BJ (cell line): ENCODE data around the gene SNX10. TPM values are rescaled to one million over a fixed set of nuclear protein-coding genes. Genes with fewer than 3 reads are reported as not detected.

Experiments
- CTCF ChIA-PET: fragments of 350-600 bp; formaldehyde crosslinking; extraction: SDS; loops from one replicate; lab custom pipeline; 2021; ENCODE audit warnings: antibody characterized with exemption, inconsistent platforms; lab: Yijun Ruan, JAX
- POLR2A ChIA-PET: fragments of 300-600 bp; sonication (Branson Sonifier 250); formaldehyde crosslinking; extraction: SDS; loops from one replicate; lab custom pipeline; 2021; ENCODE audit warnings: antibody characterized with exemption; lab: Charles Lee
- DNase-seq: peaks from one replicate; pipeline ENCODE4 v3.0.0-alpha.2; 2011; ENCODE audit warnings: low read depth
- H3K27me3 ChIP-seq: 2 replicates; pipeline ENCODE4 v1.6.0; 2011; ENCODE audit warnings: low read length; ENCODE audit not compliant: control insufficient read depth, insufficient read depth
- H3K36me3 ChIP-seq: 2 replicates; pipeline ENCODE4 v1.5.1; 2011; ENCODE audit warnings: low read length; ENCODE audit not compliant: control insufficient read depth, insufficient read depth
- H3K4me3 ChIP-seq: 2 replicates; pipeline ENCODE4 v1.5.1; 2011; ENCODE audit warnings: low read depth, mild to moderate bottlenecking, control low read depth, low read length
- polyA plus RNA-seq: library from polyadenylated mRNA; depleted of rRNA; stranded (reverse); fragments of >200 nt; gene quantifications from 2 replicates; pipeline ENCODE4 v1.2.3, GENCODE V29; 2011
- TF ChIP-seq, protein P1 (sequence below): IDR thresholded peaks from 2 replicates; pipeline ENCODE4 v1.5.1; 2011; ENCODE audit warnings: low read depth, mild to moderate bottlenecking, control low read depth, inconsistent platforms, low read length, moderate library complexity; ENCODE audit not compliant: insufficient read depth

SNX10 gene
- polyA plus RNA-seq, 1 experiment, result not detected

DNA sequence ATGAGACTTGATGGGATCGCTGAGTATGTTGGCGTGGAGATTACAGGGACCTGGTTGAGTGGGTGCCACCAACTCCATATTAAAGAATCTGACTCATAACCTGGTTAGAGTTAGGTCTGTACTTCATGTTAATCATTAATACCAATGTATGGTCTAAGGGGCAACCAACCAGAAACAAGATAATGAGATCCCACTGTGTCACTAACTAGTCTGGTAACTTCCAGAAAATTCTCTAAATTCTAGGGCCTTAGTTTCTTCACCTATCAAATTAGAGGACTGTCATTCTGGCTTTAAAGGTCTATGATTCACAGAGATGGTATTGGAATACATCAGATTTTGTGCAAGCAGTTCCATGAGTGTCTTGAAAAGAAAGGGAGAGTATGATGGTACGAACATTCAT lies 102.2 kb downstream of the SNX10 start:
- TF ChIP-seq, protein P1, sequence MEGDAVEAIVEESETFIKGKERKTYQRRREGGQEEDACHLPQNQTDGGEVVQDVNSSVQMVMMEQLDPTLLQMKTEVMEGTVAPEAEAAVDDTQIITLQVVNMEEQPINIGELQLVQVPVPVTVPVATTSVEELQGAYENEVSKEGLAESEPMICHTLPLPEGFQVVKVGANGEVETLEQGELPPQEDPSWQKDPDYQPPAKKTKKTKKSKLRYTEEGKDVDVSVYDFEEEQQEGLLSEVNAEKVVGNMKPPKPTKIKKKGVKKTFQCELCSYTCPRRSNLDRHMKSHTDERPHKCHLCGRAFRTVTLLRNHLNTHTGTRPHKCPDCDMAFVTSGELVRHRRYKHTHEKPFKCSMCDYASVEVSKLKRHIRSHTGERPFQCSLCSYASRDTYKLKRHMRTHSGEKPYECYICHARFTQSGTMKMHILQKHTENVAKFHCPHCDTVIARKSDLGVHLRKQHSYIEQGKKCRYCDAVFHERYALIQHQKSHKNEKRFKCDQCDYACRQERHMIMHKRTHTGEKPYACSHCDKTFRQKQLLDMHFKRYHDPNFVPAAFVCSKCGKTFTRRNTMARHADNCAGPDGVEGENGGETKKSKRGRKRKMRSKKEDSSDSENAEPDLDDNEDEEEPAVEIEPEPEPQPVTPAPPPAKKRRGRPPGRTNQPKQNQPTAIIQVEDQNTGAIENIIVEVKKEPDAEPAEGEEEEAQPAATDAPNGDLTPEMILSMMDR, result no peak
- Histone ChIP-seq H3K36me3 (no peaks in the 10 kb centered on the region), H3K27me3 (peaks cover 6% of the 10 kb centered on the region), H3K4me3 (no peak overlapping the region)
- CTCF ChIA-PET, result no interaction called here
- DNase-seq, result no peak
- POLR2A ChIA-PET, result no interaction called here

DNA sequence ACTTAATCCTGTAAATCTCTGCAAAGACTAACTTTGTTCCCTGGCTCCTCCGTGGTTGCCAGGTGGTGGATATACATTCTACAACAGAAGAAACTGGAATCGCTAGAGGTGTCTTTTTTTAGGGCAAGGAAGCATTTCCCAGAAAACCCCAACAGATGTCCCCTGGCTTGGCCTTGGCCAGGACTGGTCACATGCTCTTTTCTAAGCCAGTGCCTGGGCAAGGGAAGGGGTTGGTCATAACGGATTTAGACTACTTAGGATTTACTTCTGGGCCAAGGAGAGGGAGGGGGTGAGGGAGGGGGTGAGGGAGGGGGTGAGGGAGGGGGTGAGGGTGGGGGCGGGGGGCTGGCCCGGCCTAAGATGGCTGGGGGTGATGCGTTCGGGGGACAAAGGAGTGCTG lies 105.7 kb downstream of the SNX10 start:
- H3K27me3 ChIP-seq, result peaks cover 6% of the 10 kb centered on the region
- DNase-seq, result no peak
- POLR2A ChIA-PET, result no interaction called here
- no peaks in the 10 kb centered on the region for H3K36me3 ChIP-seq
- CTCF ChIA-PET, result interaction anchor here (0.8 to 1.5 kb wide), 3 partner anchors 10 to 746 kb away, joined by 3 read pairs; partner anchors contain the start of gene HOXA5
- H3K4me3 ChIP-seq, result no peak overlapping the region
- TF ChIP-seq, protein P1, result no peak

DNA sequence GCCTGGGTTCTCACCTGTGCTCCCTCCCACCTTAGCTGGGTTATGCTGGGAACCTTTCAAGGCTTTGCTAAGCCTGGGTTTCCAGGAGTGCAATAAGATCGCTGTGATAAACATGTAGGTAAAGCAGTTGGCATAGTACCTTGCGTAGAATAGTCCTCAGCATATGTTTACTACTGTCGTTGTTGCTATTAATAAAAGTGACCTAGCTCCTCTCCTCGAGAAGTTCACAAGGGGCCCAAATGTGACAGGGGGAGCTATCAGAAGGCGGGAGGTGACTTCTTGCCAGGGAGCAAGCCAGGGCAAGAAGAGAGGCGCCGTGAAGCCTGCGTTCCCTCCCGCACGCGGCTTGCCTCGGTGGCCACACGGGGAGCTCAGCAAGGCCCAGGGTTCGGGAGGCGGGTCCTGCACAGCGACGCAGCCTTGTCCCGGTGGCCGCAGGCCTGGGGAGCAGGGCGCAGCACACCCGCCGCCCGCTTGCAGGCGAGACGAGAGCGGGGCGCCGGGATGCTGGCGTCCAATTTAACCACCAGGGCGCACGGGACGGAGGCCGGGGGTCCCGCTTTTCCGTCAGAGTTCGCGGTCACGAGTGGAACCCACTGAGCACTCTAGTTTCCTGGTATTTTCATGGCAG lies 106.2 kb downstream of the SNX10 start:
- ChIA-PET POLR2A (no interaction called here), CTCF (interaction anchor here (0.8 to 1.5 kb wide), 3 partner anchors 9 to 746 kb away, joined by 3 read pairs; partner anchors contain the start of gene HOXA5)
- H3K4me3 ChIP-seq, result peak overlapping the region; percentile 56
- peaks cover 6% of the 10 kb centered on the region for H3K27me3 ChIP-seq
- no peak for DNase-seq
- H3K36me3 ChIP-seq, result no peaks in the 10 kb centered on the region
- TF ChIP-seq, protein P1, result 0 out of 2 replicates have a peak, but pooled peaks have one; percentile 6

DNA sequence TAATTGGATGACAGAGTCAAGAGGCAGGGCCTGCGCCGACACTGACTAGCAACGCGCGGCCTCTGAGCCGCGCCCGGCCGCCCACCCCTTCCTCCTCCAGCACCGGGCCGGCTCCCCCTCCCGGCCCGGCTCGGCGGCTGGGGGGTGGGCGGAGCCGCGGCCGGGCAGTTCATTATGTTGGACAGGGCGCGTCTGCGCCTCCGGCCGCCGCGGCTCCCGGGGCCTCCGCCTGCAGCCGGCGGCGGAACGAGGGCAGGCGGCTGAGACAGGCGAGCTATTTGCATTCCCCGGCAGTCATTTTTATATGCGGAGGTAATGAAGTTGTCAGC lies 106.7 kb downstream of the SNX10 start:
- peaks cover 6% of the 10 kb centered on the region for H3K27me3 ChIP-seq
- peak overlapping the region; percentile 56 for H3K4me3 ChIP-seq
- CTCF ChIA-PET, result interaction anchor here (0.6 kb wide), 1 partner anchor 501 kb away, joined by 3 read pairs; no protein-coding TSS in a partner anchor
- DNase-seq, result no peak
- H3K36me3 ChIP-seq, result no peaks in the 10 kb centered on the region
- TF ChIP-seq, protein P1, result no peak
- POLR2A ChIA-PET, result no interaction called here

DNA sequence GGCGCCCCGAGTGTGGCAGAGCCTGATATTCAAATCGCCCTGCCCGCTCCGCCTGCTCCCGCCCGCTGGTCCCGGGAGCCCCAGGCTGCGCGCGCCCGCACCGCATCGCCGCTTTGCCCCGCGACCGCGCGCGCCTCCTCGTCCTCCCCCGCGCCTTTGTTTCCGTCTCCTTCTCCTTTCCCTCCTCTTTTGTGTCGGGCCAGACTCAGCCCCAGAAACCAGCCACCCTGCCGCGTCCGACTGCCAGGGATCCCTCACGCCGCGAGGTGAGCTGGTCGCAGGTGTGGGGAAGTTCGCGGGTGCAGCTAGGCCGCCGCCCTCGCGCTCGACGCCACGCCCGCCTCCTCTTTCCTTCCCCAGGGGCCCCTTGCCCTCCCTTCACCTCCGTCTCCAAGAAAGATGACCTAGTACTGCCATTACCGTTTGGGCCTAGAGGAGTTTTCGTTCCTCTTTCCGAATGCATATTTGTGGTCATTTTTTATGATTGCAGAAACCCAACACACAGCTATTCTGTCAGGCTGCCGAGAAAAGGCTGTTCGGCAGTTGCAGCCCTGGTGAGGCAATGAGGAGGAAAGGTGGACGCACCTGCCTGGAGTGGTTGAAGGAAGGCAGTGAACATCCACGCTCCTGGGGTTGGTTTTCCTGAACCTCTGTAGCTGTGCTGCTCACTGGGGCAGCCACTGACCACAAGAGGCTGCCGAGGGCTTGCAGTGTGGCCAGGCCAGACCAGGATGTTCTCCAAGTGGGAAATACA lies 107.3 kb downstream of the SNX10 start:
- DNase-seq, result no peak
- Histone ChIP-seq H3K4me3 (peak overlapping the region; percentile 56), H3K36me3 (no peaks in the 10 kb centered on the region), H3K27me3 (peaks cover 4% of the 10 kb centered on the region)
- CTCF ChIA-PET, result interaction anchor here (0.6 to 0.8 kb wide), 2 partner anchors 269 to 501 kb away, joined by 3 read pairs; no protein-coding TSS in a partner anchor
- TF ChIP-seq, protein P1, result peak; percentile 26
- POLR2A ChIA-PET, result no interaction called here
